GM23338 (cell line): Measurements from ENCODE around the gene SETX. TPM values are rescaled to one million over a fixed set of nuclear protein-coding genes. Genes with fewer than 3 reads are reported as not detected.

Experiments used
- ATAC-seq: fragments of 200-7000 bp; cut with Tn5 transposase; 3 replicates; pipeline ENCODE4 v1.9.1; 2020
- DNase-seq: peaks from one replicate; pipeline ENCODE4 v3.0.0-alpha.2; 2015; ENCODE audit warnings: low spot score
- H2AFZ ChIP-seq: fragments of 200-600 bp; sonication (generic); 2 replicates; pipeline ENCODE4 v1.8.0; 2016; ENCODE audit warnings: antibody characterized with exemption, mild to moderate bottlenecking, moderate library complexity
- H3F3A ChIP-seq: fragments of 200-600 bp; sonication (generic); replicated peaks from 2 replicates; pipeline ENCODE4 v1.8.0; 2017; ENCODE audit warnings: antibody characterized with exemption, mixed run types, low read depth
- H3K27ac ChIP-seq: fragments of 200-600 bp; sonication (generic); 2 replicates; pipeline ENCODE4 v1.6.1; 2016; ENCODE audit warnings: low read depth
- H3K27me3 ChIP-seq: fragments of 200-600 bp; sonication (generic); 2 replicates; pipeline ENCODE4 v1.8.0; 2016; ENCODE audit warnings: mild to moderate bottlenecking, mixed run types, moderate library complexity; ENCODE audit not compliant: insufficient read depth
- H3K36me3 ChIP-seq: fragments of 200-600 bp; sonication (generic); 2 replicates; pipeline ENCODE4 v1.8.0; 2016; ENCODE audit warnings: mild to moderate bottlenecking; ENCODE audit not compliant: insufficient read depth
- H3K4me1 ChIP-seq: fragments of 200-600 bp; sonication (generic); 2 replicates; pipeline ENCODE4 v1.8.0; 2016; ENCODE audit warnings: mild to moderate bottlenecking, moderate library complexity; ENCODE audit not compliant: insufficient read depth
- H3K4me2 ChIP-seq: fragments of 200-600 bp; sonication (generic); 2 replicates; pipeline ENCODE4 v1.7.1; 2017; ENCODE audit warnings: mixed run types
- H3K4me3 ChIP-seq: fragments of 200-600 bp; sonication (generic); 2 replicates; pipeline ENCODE4 v1.6.1; 2016; ENCODE audit warnings: mixed run types
- H3K79me2 ChIP-seq: fragments of 200-600 bp; sonication (generic); replicated peaks from 2 replicates; pipeline ENCODE4 v1.8.0; 2017; ENCODE audit warnings: mild to moderate bottlenecking; ENCODE audit not compliant: insufficient read depth
- H3K9me2 ChIP-seq: fragments of 200-600 bp; sonication (generic); 2 replicates; pipeline ENCODE4 v1.8.0; 2017; ENCODE audit not compliant: insufficient read depth
- H4K20me1 ChIP-seq: fragments of 200-600 bp; sonication (generic); replicated peaks from 2 replicates; pipeline ENCODE4 v1.8.0; 2017; ENCODE audit warnings: mild to moderate bottlenecking; ENCODE audit not compliant: insufficient read depth
- H3K27ac Mint-ChIP-seq: 2 replicates; pipeline ENCODE4 v1.8.0; 2020; ENCODE audit warnings: inconsistent platforms, mild to moderate bottlenecking, moderate library complexity, mixed read lengths
- H3K27me3 Mint-ChIP-seq: 3 replicates; pipeline ENCODE4 v1.8.0; 2022; ENCODE audit warnings: low read depth, mild to moderate bottlenecking, moderate library complexity, mixed read lengths, inconsistent platforms; ENCODE audit not compliant: insufficient read depth, poor library complexity
- H3K36me3 Mint-ChIP-seq: 3 replicates; pipeline ENCODE4 v1.8.0; 2021; ENCODE audit warnings: low read depth, mild to moderate bottlenecking, inconsistent platforms, moderate library complexity, mixed read lengths
- H3K4me1 Mint-ChIP-seq: 3 replicates; pipeline ENCODE4 v1.8.0; 2020; ENCODE audit warnings: mild to moderate bottlenecking, inconsistent platforms, mixed read lengths
- H3K4me3 Mint-ChIP-seq: 3 replicates; pipeline ENCODE4 v1.8.0; 2021; ENCODE audit warnings: moderate library complexity, mild to moderate bottlenecking, inconsistent platforms, mixed read lengths
- H3K9me3 Mint-ChIP-seq: 3 replicates; pipeline ENCODE4 v1.8.0; 2020; ENCODE audit warnings: moderate library complexity, mild to moderate bottlenecking, inconsistent platforms, mixed read lengths
- CREB1 ChIP-seq: fragments of 250-450 bp; sonication (Bioruptor Pico); IDR thresholded peaks from 2 replicates; pipeline ENCODE4 v1.5.0; 2020; ENCODE audit warnings: low read depth, mild to moderate bottlenecking, moderate library complexity
- CTCF ChIP-seq, 2 experiments: fragments of 200-600 bp in 1 of 2; sonication (generic) in 1 of 2; conservative IDR thresholded peaks; 2 replicates each; pipeline versions ENCODE4 v1.5.1 to v1.6.1; 2016 to 2017; ENCODE audit warnings: antibody characterized with exemption in 2 of 2, low read depth in 2 of 2, mild to moderate bottlenecking in 2 of 2, moderate library complexity in 1 of 2
- ETS1 ChIP-seq: IDR thresholded peaks from 2 replicates; pipeline ENCODE4 v1.6.1; 2016; ENCODE audit warnings: antibody characterized with exemption
- EZH2 ChIP-seq: fragments of 200-600 bp; sonication (generic); IDR thresholded peaks from one replicate; pipeline ENCODE4 v1.8.0; 2017; ENCODE audit warnings: antibody characterized with exemption, mild to moderate bottlenecking, low read depth; ENCODE audit not compliant: unreplicated experiment
- EZH2phosphoT487 ChIP-seq: fragments of 200-600 bp; sonication (generic); IDR thresholded peaks from one replicate; pipeline ENCODE4 v1.8.1; 2018; ENCODE audit warnings: antibody characterized with exemption; ENCODE audit not compliant: unreplicated experiment
- JUNB ChIP-seq: IDR thresholded peaks from one replicate; pipeline ENCODE4 v1.6.1; 2016; ENCODE audit warnings: antibody characterized with exemption; ENCODE audit not compliant: unreplicated experiment
- NANOG ChIP-seq: IDR thresholded peaks from 2 replicates; pipeline ENCODE4 v1.6.1; 2016; ENCODE audit warnings: antibody characterized with exemption, borderline replicate concordance
- POLR2AphosphoS5 ChIP-seq: IDR thresholded peaks from 2 replicates; pipeline ENCODE4 v1.6.1; 2016; ENCODE audit warnings: antibody characterized with exemption, low read depth
- REST ChIP-seq: IDR thresholded peaks from one replicate; pipeline ENCODE4 v1.6.1; 2018; ENCODE audit warnings: antibody characterized with exemption; ENCODE audit not compliant: unreplicated experiment
- STAT1 ChIP-seq: IDR thresholded peaks from one replicate; pipeline ENCODE4 v1.6.1; 2016; ENCODE audit warnings: antibody characterized with exemption; ENCODE audit not compliant: unreplicated experiment
- ZNF114 ChIP-seq: fragments of 250-450 bp; sonication (Bioruptor Pico); IDR thresholded peaks from 2 replicates; pipeline ENCODE4 v1.5.0; 2020; ENCODE audit warnings: mild to moderate bottlenecking, moderate library complexity
- ZNF331 ChIP-seq: fragments of 250-450 bp; sonication (Bioruptor Pico); IDR thresholded peaks from 2 replicates; pipeline ENCODE4 v1.5.0; 2020; ENCODE audit warnings: low read depth, mild to moderate bottlenecking, moderate library complexity
- ZNF462 ChIP-seq: fragments of 250-450 bp; sonication (Bioruptor Pico); IDR thresholded peaks from 2 replicates; pipeline ENCODE4 v1.5.0; 2020; ENCODE audit warnings: mild to moderate bottlenecking, moderate library complexity
- polyA plus RNA-seq: library from polyadenylated mRNA; unstranded; fragments of >200 nt; fragmentation: Nextera tagmentation; extraction: Ambion mirVana; gene quantifications from 2 replicates; pipeline ENCODE4 v1.2.1, GENCODE V29; 2016
- total RNA-seq: library from RNA; depleted of rRNA; stranded (reverse); fragments of >200 nt; shearing (Covaris generic); gene quantifications from 2 replicates; pipeline ENCODE4 v1.2.3, GENCODE V29; 2014

The SETX gene
- total and polyA plus RNA-seq, 2 experiments from 2014 or later: 17.5 to 49.9 TPM

- Histone ChIP-seq H3K9me2 (no peaks in the 10 kb centered on the region), H3K4me1 (peaks cover 11% of the 10 kb centered on the region; the same call in 1 of the 2 replicates), H3K79me2 (no peaks in the 10 kb centered on the region), H3F3A (no peaks in the 10 kb centered on the region), H4K20me1 (no peaks in the 10 kb centered on the region), H2AFZ (no peak overlapping the region), H3K36me3 (no peaks in the 10 kb centered on the region), H3K4me3 (no peak overlapping the region), H3K4me2 (no peak overlapping the region), H3K27me3 (peaks cover 7% of the 10 kb centered on the region; the same call in 1 of the 2 replicates), H3K27ac (no peak overlapping the region)
- peaks cover 17% of the 10 kb centered on the region for H3K36me3 Mint-ChIP-seq
- TF ChIP-seq ZNF114 (CRISPR knock-in tag) (no peak), REST (no peak), ZNF462 (no peak), CTCF (conservative IDR thresholded peaks at IDR 0.05; ENCODE audit: low read depth in 2 of 2) (no peak), ETS1 (no peak), NANOG (no peak), CREB1 (no peak), STAT1 (no peak), EZH2 (no peak), EZH2phosphoT487 (no peak), ZNF331 (CRISPR knock-in tag) (no peak), JUNB (no peak), POLR2AphosphoS5 (no peak)
- H3K4me1 Mint-ChIP-seq: peaks cover 20% of the 10 kb centered on the region
- H3K9me3 Mint-ChIP-seq: peaks cover 19% of the 10 kb centered on the region
- H3K4me3 Mint-ChIP-seq: no peak overlapping the region
- DNase-seq (no peak), ATAC-seq (no peak)
- H3K27me3 Mint-ChIP-seq: peaks cover 14% of the 10 kb centered on the region
- H3K27ac Mint-ChIP-seq: no peak overlapping the region
Observed at GRCh38 chr9:132249123-132249522, 105.7 kb downstream of the SETX start.
